GM12873 (cell line): Measurements from ENCODE around the gene CAMTA1.

Source experiments
- TF ChIP-seq, protein P1 (sequence below): IDR thresholded peaks from 2 replicates; pipeline ENCODE4 v1.5.1; 2012; ENCODE audit warnings: low read depth, mild to moderate bottlenecking, moderate library complexity, low read length, control low read depth; ENCODE audit not compliant: insufficient read depth; ENCODE audit errors: missing control alignments

The CAMTA1 gene

DNA sequence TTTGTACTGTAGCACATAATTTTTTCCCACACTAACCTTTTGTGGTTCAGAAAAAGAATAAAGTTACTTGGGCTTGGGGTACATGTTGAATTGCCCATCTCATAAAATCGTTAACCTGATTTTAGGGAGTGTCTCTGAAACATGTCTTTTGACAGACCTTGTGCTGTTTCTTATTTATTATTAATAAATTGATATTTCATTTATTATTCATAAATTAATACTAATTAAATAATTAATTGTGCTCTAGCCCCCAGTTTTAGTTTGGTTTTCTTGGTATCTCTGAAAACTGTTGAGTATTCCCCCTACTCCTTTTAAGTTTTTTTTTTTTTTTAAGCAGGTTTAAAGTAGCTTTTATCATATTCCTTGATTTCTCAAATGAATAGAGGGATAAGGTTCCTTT is 27.9 kb downstream of the CAMTA1 start:
- TF ChIP-seq, protein P1, sequence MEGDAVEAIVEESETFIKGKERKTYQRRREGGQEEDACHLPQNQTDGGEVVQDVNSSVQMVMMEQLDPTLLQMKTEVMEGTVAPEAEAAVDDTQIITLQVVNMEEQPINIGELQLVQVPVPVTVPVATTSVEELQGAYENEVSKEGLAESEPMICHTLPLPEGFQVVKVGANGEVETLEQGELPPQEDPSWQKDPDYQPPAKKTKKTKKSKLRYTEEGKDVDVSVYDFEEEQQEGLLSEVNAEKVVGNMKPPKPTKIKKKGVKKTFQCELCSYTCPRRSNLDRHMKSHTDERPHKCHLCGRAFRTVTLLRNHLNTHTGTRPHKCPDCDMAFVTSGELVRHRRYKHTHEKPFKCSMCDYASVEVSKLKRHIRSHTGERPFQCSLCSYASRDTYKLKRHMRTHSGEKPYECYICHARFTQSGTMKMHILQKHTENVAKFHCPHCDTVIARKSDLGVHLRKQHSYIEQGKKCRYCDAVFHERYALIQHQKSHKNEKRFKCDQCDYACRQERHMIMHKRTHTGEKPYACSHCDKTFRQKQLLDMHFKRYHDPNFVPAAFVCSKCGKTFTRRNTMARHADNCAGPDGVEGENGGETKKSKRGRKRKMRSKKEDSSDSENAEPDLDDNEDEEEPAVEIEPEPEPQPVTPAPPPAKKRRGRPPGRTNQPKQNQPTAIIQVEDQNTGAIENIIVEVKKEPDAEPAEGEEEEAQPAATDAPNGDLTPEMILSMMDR: no peak

GRCh38 chr1:6815726-6816125 is 30.5 kb downstream of the CAMTA1 start:
- TF ChIP-seq, protein P1: no peak

- TF ChIP-seq, protein P1: no peak
These were observed 34.2 kb downstream of the CAMTA1 start for GRCh38 chr1:6819246-6820040.

GRCh38 chr1:6820899-6821298 is 35.6 kb downstream of the CAMTA1 start:
- TF ChIP-seq, protein P1: no peak

- TF ChIP-seq, protein P1: no peak
These were observed 37.5 kb downstream of the CAMTA1 start for GRCh38 chr1:6822530-6823359.

DNA sequence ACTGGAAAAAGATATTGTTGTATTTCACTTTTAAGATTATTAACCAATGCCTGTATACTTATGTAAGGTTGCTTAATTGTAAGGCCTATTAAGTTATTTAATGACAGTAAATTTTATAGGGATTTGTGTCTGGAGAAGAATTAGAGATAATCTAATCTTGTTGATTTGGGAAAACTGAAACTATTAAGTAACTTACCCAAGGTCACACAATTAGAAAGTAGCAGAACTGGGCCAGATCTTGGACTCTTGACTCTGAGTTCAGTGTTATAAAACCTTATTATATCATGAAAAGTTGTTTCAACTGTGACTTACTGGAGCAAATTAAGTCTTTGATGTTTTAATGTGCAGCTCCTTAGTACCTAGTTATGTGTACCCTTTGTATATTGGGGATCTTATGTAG is 38.5 kb downstream of the CAMTA1 start:
- TF ChIP-seq, protein P1: no peak

DNA sequence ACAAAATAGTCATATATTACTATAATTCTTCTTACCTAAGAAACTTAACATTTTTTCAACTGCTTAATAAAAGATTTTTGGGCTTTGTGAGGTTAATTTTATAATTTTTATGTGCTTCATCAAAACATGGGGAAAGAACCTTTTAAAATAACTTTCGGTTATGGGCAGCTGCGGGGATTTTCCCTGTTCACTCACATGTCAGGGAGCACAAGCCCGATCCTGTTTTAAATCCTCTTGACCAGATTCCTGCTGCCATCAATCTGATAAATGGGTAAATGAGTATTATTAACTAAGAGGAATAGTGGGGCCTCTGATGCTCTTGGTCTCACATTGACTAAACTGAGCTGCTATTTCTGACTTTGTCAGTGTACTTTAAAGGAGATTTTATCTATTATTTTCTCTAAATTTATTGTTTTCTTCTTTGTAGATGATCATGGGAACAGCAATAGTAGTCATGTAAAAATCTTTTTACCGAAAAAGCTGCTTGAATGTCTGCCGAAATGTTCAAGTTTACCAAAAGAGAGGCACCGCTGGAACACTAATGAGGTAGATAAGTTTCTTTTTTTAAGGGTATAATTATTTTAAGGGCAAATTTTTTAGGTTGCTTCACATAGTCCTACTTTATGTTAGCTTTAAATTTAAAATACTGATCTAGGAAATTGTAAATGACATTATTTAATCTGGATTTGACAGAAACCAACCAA is 39.6 kb downstream of the CAMTA1 start:
- TF ChIP-seq, protein P1: no peak
